HG03064 (cell line): ENCODE results near the gene BPIFB6.

ENCODE experiments used
- ATAC-seq: cut with Tn5 transposase; IDR thresholded peaks from one replicate; pipeline ENCODE4 v1.9.1; 2021; ENCODE audit warnings: low read depth; ENCODE audit not compliant: unreplicated experiment

The BPIFB6 gene

DNA sequence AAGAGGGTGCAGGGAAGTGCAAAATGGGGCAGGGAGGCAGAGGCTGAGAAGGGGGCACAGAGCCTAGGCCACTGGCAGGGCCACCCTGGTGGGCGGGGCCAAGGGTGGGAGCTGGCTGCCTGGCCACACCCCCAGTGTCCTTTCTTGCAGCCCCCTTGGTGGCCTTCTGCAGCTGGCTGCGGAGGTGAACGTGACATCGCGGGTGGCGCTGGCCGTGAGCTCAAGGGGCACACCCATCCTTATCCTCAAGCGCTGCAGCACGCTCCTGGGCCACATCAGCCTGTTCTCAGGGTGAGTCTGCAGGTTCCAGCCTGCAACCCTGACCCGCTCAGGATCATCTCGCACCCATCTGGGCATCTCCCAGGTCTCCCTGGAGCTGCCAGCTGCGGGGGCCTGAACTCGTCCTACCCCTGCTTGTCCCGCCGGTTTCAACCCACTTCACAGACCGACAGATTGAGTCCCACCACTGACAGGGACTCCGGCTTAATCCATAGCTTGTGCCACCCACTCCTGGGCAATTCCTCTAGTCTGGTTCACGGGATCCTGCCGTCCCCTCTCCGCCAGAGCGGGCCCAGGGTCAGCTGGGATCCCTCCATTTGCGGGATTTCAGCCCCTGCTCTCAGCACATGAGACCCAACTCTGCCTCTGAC, 28.4 kb downstream of the BPIFB6 start:
- no peak for ATAC-seq

DNA sequence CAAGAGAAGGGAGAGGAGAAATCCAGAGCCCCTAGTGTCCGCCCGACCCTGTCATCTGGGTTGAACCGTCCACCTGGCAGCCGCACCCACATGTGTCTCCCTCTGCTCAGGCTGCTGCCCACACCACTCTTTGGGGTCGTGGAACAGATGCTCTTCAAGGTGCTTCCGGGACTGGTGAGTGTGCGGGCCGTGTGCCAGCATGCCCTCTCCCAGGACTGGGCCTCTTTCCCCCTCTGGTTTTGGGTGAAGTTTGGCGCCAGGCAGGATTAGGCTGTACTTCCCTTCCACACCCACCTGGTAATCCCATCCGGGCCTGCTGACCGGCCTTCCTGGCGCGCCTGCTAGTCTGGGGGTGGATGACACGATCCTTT, 30.2 kb downstream of the BPIFB6 start:
- no peak for ATAC-seq

DNA sequence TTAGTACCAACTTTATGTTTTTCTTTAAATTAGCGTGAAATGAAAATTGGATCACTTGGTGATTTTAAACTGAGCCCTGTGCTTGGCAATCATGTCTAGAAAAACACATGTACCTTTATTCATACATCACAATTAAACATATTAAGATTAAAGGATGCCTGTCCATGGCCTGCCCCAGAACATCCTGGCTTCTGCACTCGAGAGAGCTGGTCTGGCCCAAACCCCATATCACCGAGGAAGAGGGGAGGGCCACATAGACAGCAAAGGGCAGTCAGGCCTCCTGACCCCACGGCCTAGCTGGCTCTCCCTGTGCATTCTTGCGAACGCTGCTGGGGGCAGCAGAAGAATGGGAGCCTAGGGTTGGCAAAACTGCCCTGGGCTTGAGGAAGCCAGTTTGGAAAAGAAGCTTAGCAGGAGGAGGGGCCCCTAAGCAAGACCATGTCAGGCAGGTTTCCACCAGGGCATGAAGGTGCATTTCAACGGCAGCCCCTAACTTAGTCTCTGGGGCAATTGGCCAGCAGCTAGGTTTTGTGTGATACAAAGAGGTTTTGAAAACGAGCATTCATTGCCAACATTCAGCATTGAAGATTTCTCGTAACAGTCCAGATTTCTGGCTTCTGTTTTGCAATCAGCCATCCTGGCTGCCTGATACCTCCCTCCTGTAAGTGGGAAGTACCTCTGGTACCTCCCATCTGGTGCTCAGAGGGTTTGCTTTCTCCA, 30.8 kb downstream of the BPIFB6 start:
- no peak for ATAC-seq

DNA sequence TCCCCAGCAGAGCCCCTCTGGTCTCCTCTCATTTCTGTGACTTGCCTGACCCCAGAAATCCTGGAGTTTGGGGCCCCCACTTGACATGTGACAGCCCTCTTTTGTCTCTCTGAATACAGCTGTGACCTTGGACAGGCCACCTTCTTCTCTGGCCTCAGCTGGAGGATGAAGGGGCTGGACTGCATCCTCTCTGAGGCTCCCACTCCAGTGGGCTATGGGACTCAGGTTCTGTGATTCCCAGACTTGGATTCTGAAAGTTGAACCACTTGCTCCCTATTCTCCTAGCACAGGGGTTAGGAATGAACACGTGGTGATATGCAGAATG, 31.3 kb downstream of the BPIFB6 start:
- ATAC-seq, result no peak

DNA sequence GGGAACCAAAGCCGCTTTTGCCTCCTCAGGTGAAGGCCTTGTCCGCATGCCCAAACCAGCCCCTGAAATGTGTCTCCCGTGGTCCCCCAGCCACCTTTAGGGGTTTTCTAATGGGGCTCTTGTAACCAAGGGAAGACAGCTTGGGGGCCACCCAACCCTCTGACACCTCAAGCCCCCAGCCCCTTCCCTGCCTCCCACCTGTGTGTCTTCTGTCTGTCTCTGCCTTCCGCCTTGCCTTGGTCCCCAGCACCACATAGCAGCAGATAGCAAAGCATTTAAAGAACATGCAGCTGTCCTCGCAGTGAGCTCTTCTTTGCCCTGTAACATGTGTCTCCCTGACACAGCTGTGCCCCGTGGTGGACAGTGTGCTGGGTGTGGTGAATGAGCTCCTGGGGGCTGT, 31.8 kb downstream of the BPIFB6 start:
- no peak for ATAC-seq

DNA sequence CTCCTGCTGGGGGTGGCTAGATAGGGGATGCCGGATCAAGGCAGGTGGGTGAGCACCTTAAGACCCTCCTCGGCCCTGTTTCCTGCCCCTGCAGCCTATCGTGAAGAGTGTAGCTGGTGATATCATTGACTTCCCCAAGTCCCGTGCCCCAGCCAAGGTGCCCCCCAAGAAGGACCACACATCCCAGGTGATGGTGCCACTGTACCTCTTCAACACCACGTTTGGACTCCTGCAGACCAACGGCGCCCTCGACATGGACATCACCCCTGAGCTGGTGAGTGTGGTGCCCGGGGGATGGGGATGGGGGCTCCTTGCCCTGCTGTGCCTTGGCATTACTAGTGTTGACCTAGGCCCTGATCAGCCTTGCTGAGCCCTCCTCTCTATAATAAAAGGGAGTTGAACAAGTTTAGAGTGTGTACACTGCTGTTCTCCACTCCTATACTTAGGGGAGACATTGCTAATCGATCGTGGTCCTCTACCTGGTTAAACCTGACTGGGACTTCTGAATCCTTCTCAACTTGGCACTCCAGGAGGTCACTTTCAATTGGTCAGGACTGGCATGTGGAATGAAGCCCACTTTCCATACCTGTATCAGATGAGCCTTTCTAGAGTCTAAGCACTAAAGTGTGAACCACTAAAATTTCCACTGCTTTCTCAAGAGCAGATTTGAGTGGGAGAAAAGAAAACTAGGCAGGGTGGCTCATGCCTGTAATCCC, 33.3 kb downstream of the BPIFB6 start:
- no peak for ATAC-seq

DNA sequence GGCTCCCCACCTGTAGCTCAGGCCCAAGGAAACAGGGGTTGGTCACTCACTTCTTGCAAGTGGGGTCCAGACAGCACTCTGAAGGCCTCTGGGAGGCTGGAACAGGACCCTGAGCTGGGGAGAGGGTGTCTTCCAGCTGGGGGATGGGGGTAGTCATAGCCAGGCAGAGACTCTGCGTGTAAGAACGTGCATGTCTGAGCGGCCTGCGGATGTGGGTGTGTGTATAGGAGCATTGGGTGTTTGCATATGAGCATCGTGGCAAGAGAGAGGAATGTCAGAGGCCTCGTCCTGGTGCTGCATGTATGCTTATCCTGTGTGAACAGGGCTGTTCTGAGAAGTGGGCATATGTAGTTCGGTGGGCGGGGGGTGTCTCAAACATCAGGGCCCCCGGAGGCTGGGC, 34.3 kb downstream of the BPIFB6 start:
- no peak for ATAC-seq

DNA sequence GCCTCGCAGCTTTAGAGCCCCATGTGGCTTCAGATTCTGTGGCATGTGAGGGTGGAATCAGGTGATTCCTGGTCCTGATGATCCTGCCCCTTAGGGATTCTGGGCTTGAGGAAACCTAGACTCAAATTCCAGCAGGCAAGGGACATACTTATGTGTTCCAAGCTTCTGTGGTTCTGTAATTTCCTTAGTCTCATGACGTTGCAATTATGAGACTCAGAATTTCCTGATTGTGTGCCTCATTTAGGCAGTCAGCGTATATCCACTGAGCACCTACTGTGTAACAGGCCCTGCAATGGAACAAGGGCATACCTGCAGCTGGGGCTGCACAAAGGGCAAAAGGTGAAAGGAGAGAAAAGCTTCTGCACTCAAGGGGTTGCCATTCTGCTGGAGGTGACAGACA, 36.4 kb downstream of the BPIFB6 start:
- no peak for ATAC-seq

DNA sequence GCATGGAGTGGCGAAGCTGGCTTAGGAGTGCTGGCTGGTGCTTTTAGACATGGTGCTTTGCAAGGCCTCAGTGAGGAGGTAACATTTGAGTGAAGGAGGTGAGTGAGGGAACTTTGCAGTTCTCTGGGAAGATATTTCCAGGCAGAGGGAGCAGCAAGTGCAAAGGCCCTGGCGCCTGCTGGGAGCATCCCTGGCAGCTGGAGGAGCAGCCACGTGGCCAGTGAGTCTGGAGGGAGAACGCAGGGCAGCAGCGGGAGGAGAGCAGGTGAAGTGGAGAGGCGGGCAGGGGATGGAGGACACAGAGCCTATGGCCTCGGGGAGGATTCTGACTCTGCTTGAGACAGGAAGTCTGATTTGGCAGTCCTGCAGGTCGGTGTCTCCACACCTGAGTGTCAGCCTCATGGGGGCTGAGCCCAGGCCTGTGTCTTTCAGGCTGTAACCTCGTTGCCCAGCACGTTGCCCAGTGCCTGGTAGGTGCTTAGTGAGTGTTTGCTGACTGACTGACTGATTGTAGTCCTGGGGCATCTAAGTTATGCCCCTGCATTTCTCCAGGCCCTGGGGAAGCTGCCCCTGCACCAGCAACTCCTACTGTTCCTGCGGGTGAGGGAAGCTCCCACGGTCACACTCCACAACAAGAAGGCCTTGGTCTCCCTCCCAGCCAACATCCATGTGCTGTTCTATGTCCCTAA, 36.9 kb downstream of the BPIFB6 start:
- no peak for ATAC-seq

DNA sequence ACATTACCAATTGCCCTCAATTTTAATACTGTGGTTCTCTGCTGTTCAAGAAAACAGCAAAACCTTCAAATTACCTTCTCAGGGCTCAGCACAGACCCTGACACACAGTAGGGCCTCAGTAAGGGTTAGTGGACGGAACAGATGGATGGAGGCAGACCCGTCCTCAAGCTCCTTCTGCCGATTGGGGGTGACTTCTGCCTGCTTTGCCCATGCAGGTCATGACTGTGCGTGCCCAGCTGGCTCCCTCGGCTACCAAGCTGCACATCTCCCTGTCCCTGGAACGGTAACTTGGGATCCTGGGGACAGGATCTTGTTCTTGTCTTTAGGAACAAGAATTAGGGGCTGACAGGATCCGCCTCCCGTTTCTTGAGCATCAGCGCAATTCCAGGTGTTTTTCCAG, 38.2 kb downstream of the BPIFB6 start:
- no peak for ATAC-seq

DNA sequence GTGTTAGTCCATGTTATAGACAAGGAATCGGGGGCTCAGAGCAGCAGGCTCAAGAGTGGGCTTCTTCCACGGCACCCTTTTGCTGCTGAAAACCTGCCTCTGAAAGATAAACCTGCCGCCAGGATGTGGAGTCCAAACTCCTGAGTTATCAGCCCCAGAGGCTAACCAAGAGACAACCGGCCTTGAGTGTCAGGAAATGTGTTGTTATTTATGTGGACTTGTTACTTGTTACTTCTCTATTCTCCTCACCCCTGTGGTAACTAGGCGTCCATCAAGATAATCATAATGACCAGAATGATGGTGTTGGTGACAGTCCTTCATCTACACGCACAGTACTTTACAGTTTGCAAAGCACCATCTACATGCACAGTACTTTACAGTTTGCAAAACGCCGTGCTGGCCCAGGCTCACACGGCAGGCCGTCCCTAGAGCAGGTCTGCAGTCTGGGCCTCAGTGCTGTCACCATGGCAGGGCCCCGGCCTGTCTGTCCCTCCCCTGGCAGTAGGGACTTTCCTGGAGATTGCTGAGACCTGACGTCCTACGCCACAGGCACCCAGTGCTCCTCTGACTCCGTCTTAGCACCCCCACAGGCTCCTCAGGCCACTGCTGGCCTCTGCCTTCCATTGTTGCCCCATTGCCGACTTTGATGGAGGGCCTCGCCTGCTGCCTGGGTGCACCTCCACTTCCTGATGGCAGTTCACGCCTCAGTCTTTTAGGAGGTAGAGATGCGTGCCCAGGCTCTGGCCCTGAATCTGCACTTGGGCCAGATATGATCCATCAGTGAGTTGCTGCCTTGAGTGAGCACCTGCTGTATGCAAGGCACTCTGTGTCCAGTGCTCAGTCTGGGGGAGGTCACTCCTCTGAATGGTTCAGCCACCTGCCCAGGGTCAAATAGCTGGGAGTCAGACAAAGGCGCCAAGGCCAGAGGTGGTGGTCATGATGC, 38.9 kb downstream of the BPIFB6 start:
- ATAC-seq, result no peak

DNA sequence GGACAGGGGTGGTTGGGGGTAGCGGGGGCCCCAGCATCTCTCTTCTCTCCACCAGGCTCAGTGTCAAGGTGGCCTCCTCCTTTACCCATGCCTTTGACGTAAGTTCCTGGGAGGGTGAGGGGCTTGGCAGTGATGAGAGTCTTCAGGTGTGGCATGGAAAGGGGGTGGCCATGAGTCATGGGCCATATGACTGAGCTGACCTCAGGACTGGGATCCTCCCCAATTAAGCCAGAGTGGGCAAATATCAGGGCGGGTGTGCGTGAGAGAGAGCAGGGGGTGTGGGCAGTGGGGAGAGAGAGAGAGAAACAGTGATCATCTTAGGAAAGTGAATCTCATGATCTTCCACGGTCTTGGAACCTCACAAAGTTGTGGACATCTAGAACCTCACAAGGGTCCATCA, 39.8 kb downstream of the BPIFB6 start:
- no peak for ATAC-seq

DNA sequence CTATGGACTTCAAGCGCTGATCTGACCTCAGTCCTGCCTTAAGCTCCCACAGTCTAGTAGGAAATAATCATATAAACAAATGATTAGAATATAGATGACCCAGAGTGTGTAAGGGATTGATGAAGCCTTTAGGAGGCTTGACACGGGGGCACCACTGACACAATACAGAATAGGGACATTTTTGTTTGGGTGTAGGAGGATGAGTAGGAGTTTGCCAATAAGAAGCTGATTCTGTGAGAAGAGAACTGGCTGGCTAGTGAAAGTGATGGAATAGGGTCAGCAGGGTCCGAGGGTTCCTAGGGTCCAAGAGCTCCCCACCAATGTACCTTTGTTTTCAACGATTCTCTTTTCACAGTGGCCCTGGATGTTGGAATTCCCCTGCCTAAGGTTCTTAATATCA, 40.9 kb downstream of the BPIFB6 start:
- ATAC-seq, result no peak

DNA sequence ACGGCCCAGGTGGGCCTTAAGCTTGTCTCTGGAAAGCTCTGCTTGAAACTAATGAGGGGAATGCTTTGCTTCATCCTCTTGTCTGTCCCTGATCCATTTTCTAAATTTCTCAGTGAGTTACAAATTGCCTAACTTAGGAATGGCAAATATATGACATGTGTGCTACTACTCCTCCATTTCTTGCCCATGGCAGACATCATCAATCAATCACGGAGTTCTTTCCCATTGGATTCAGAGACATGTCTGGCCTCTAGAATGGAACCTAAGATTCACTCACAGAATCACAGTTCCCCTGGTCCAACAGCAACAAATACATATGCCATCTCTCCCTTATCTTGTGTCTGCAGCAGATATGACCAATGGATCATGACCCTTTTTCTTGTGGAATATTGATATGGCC, 41.4 kb downstream of the BPIFB6 start:
- no peak for ATAC-seq

DNA sequence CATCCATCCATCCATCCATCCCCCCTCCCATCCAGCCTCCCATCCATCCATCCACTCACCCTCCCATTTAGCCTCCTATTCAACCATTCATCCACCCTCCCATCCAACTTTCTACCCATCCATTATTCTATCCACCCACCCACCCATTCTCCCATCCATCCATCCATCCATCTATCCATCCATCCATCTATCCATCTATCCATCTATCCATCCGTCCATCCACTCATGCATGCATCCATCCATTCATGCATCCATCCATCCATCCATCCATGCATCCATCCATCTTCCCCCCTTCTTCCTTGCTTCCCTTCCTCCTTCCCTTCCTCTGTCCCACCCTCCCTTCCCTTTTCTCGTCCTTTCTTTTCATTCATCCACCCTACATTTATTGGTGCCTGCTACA, 43.2 kb downstream of the BPIFB6 start:
- ATAC-seq, result no peak

DNA sequence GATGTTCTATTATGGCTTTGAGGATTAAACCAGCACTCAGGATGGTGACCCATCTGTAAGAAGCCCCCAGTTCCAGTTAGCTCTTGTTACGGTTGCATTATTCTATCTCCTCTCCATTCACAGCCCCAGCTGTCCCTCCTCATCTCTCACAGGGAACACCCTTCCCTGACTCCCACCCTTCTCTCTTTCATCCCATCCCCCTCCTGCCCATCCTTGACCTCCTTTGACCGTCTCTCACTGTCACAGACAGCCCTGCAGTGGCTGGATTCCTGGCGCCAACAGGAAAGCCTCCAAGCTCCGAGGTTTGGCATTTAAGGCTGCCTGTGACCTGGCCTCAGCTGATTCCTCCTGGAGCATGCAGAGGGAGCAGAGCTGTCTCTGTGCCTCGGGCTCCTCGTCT, 43.8 kb downstream of the BPIFB6 start:
- ATAC-seq, result no peak

DNA sequence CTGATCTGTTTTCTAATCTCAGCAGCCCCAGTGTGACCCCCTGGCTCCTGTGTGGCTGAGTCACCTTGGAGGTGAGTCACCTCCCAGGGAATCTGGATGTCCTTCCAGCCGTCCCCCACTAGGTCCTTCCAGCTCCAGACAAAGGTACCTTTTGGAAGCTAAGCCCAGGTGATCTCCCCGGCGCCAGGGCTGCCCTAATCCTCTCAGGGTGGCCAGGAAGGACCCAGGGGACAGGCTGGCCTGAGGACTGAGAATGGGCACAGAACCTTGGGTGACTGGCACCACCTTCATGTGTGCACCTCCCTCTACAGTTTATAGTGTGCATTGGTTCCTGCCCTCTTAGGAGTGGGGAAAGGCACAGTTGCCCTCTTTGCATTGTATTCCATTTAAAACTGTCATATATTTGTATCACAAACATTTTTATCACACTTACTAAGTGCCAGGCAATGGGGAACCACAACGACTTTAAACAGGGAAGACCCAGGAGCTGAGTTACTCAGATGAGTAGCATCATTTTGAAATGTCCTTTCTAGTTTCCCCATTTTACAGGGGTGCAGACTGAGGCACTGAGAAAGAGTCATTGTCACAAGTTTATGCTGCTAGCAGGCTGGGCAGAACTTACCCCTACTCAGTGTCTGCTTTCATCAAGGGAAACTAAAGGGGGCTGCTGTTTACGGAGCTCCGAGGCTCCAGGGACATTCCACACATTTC, 45.4 kb downstream of the BPIFB6 start:
- no peak for ATAC-seq

DNA sequence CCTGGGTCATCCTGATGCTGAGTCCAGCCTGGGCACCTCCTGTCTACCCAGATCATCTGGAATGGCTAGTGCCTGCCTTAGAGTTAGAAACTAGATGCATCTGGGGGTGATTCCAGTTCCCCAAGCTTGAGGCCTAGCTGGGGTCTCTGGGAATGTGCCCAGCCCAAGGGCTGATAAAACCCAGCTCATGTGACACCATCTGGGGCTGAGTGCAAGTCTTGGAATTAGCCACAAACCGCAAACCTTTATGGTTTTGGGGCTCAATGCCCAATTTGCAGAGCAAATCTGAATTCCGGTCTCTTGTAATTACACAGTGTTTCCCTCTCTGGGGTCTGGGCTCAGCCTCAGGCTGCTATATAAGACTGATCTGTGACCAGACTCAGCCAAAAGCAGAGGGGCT, 47.8 kb downstream of the BPIFB6 start, which contains the start of gene BPIFB4:
Gene BPIFB4, plus strand, starts transcription at position 385 of the 400 bp plus-strand sequence. CDS start 1,884 bp downstream, outside the sequence.
- ATAC-seq, result no peak

DNA sequence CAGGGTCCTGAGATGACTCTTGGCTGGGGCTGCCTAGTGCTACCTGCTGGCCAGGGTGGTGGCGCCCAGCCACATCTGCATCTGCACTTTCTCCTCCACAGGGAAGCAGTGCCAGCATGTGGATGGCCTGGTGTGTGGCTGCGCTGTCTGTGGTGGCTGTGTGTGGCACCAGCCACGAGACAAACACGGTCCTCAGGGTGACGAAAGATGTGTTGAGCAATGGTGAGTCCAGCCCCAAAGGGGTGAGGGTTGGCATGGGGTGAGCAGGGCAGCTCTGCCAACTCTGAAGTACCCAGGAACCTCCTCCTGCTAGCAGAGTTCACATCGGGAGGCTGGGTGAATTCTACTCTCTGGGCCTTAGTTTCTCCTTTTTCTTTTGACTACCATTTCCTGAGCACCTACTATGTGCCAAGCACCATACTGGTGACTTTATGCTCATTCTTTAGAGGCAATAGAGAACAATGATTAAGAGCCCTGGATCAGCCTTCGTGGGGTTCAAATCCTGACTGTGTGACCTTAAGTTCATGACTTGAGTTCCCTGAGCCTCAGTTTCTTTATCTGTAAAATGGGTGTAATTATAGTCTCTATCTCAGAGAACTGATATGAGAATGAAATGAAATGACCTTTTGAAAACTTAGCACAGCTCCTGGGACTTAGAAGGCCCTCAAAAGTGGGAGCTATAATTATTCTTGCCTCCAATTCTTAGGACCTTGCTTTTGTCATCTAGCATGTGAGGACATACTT, 50.1 kb downstream of the BPIFB6 start:
- no peak for ATAC-seq
